IPS-NIHi11 (cell line): ENCODE data around the gene CBR1.
"Not testable (repeated sequence)": the region's sequence is repeated elsewhere in the genome, so short reads cannot be mapped to it uniquely, and the experiment has no call there.

Experiments
- DNase-seq: peaks from one replicate; pipeline ENCODE4 v3.0.0; 2012; ENCODE audit warnings: mixed read lengths, low spot score

The CBR1 gene

GRCh38 chr21:36048357-36048756 lies 21.5 kb upstream of the CBR1 start:
- DNase-seq = no peak

- no peak for DNase-seq
Measured at GRCh38 chr21:36052860-36053714, 16.7 kb upstream of the CBR1 start.

- no peak for DNase-seq
Measured at GRCh38 chr21:36053715-36054062, 16.1 kb upstream of the CBR1 start.

GRCh38 chr21:36055551-36055950 lies 14.3 kb upstream of the CBR1 start:
- no peak for DNase-seq

GRCh38 chr21:36059823-36060158 lies 10.0 kb upstream of the CBR1 start:
- peak; percentile 77 for DNase-seq

GRCh38 chr21:36060159-36060921 lies 9.5 kb upstream of the CBR1 start, which contains the start of gene SETD4:
SETD4 (minus strand) TSS chr21:36060526; CDS start chr21:36058888, 1,638 bp downstream.
- peak; percentile 99 for DNase-seq

- no peak for DNase-seq
Measured at GRCh38 chr21:36061445-36061844, 8.4 kb upstream of the CBR1 start.

- DNase-seq = no peak
Measured at GRCh38 chr21:36063375-36064084, 6.3 kb upstream of the CBR1 start.

GRCh38 chr21:36064085-36064460 lies 5.8 kb upstream of the CBR1 start:
- no peak for DNase-seq

- DNase-seq = no peak
Measured at GRCh38 chr21:36065497-36066036, 4.3 kb upstream of the CBR1 start.

GRCh38 chr21:36068748-36069398 lies 951 bp upstream of the CBR1 start:
- DNase-seq = no peak

- no peak for DNase-seq
Measured at GRCh38 chr21:36070999-36071398, 1.2 kb downstream of the CBR1 start.

GRCh38 chr21:36072453-36073162 lies 2.8 kb downstream of the CBR1 start:
- DNase-seq = no peak

GRCh38 chr21:36073181-36073580 lies 3.4 kb downstream of the CBR1 start:
- no peak for DNase-seq

- not testable (repeated sequence) for DNase-seq
Measured at GRCh38 chr21:36073911-36074310, 4.1 kb downstream of the CBR1 start.

GRCh38 chr21:36075171-36075570 lies 5.3 kb downstream of the CBR1 start:
- no peak for DNase-seq

GRCh38 chr21:36075953-36076352 lies 6.1 kb downstream of the CBR1 start:
- DNase-seq = no peak

GRCh38 chr21:36076878-36077655 lies 7.2 kb downstream of the CBR1 start:
- DNase-seq = no peak

- DNase-seq = no peak
Measured at GRCh38 chr21:36077758-36078157, 7.9 kb downstream of the CBR1 start.

- no peak for DNase-seq
Measured at GRCh38 chr21:36079010-36079649, 9.3 kb downstream of the CBR1 start.
